GM12891 (cell line): ENCODE results near the gene SPDYE4.

Experiments
- DNase-seq: peaks from one replicate; pipeline ENCODE4 v3.0.0; 2011; ENCODE audit warnings: low spot score; ENCODE audit not compliant: insufficient read length
- FAIRE-seq: peaks from 2 replicates; lab custom pipeline; 2011; peaks lifted over from hg19 to GRCh38; lab: Jason Lieb, UNC
- PAX5 ChIP-seq: IDR thresholded peaks from 2 replicates; pipeline ENCODE4 v1.6.1; 2011; ENCODE audit warnings: low read length, moderate library complexity, mild to moderate bottlenecking; ENCODE audit not compliant: insufficient read depth, severe bottlenecking
- POLR2A ChIP-seq: IDR thresholded peaks from 2 replicates; pipeline ENCODE4 v1.6.1; 2011; ENCODE audit warnings: low read depth, low read length, control low read depth
- POLR2AphosphoS5 ChIP-seq: IDR thresholded peaks from 2 replicates; pipeline ENCODE4 v1.6.1; 2011; ENCODE audit warnings: low read depth, low read length, control low read depth
- POU2F2 ChIP-seq: IDR thresholded peaks from 2 replicates; pipeline ENCODE4 v1.6.1; 2011; ENCODE audit warnings: low read depth, mild to moderate bottlenecking, control low read depth, low read length, moderate library complexity
- SPI1 ChIP-seq: IDR thresholded peaks from 2 replicates; pipeline ENCODE4 v1.6.1; 2011; ENCODE audit warnings: low read depth, low read length, control low read depth
- TAF1 ChIP-seq: IDR thresholded peaks from 2 replicates; pipeline ENCODE4 v1.6.1; 2011; ENCODE audit warnings: low read depth, low read length, control low read depth

SPDYE4 gene

GRCh38 chr17:8706431-8706830 lies 51.9 kb downstream of the SPDYE4 start:
- DNase-seq: no peak
- no peak for FAIRE-seq
- TF ChIP-seq SPI1 (no peak), POLR2A (no peak), POU2F2 (no peak), POLR2AphosphoS5 (no peak), TAF1 (no peak), PAX5 (no peak)

- no peak for TF ChIP-seq SPI1
- no peak for TF ChIP-seq TAF1
- no peak for TF ChIP-seq PAX5
- no peak for TF ChIP-seq POLR2A
- TF ChIP-seq POLR2AphosphoS5: no peak
- no peak for TF ChIP-seq POU2F2
- no peak for DNase-seq
- FAIRE-seq: no peak
Observed at GRCh38 chr17:8705427-8705826, 52.9 kb downstream of the SPDYE4 start.

GRCh38 chr17:8703001-8703400 lies 55.3 kb downstream of the SPDYE4 start:
- DNase-seq (no peak), FAIRE-seq (no peak)
- no peak for TF ChIP-seq POLR2AphosphoS5
- no peak for TF ChIP-seq SPI1
- TF ChIP-seq POU2F2: no peak
- no peak for TF ChIP-seq TAF1
- TF ChIP-seq POLR2A: no peak
- no peak for TF ChIP-seq PAX5

GRCh38 chr17:8701754-8702153 lies 56.6 kb downstream of the SPDYE4 start:
- TF ChIP-seq PAX5: no peak
- no peak for TF ChIP-seq POLR2A
- no peak for TF ChIP-seq POU2F2
- TF ChIP-seq SPI1: no peak
- no peak for TF ChIP-seq TAF1
- TF ChIP-seq POLR2AphosphoS5: no peak
- no peak for DNase-seq
- FAIRE-seq: no peak

GRCh38 chr17:8701221-8701620 lies 57.1 kb downstream of the SPDYE4 start:
- TF ChIP-seq POLR2AphosphoS5 (no peak), PAX5 (no peak), POU2F2 (no peak), SPI1 (no peak), POLR2A (no peak), TAF1 (no peak)
- FAIRE-seq (no peak), DNase-seq (no peak)
